Liver (tissue), 9 donors: ENCODE measurements around the gene IL18BP. TPM values are rescaled to one million over a fixed set of nuclear protein-coding genes. Genes with fewer than 3 reads are reported as not detected.

ENCODE experiments used
- DNase-seq: peaks from one replicate; pipeline ENCODE4 v3.0.0-alpha.2; 2017; ENCODE audit warnings: low spot score
- H3K27ac ChIP-seq, 2 donors: one replicate each; pipeline ENCODE4 v1.7.0; 2013; ENCODE audit warnings: inconsistent platforms in 2 of 2, low read length in 2 of 2, control low read depth in 1 of 2, low read depth in 1 of 2, mild to moderate bottlenecking in 1 of 2
- H3K27me3 ChIP-seq, 4 donors: one replicate each; pipeline versions ENCODE4 v1.6.1 to v1.7.0; 2013; ENCODE audit warnings: low read length in 3 of 4, inconsistent platforms in 1 of 4, mild to moderate bottlenecking in 1 of 4, moderate library complexity in 1 of 4; ENCODE audit not compliant: control insufficient read depth in 4 of 4, insufficient read depth in 4 of 4
- H3K36me3 ChIP-seq, 4 donors: one replicate each; pipeline versions ENCODE4 v1.6.1 to v1.7.0; 2013; ENCODE audit warnings: low read length in 3 of 4, mild to moderate bottlenecking in 3 of 4, low read depth in 1 of 4, moderate library complexity in 1 of 4; ENCODE audit not compliant: control insufficient read depth in 4 of 4, insufficient read depth in 3 of 4
- H3K4me1 ChIP-seq, 4 donors: one replicate each; pipeline versions ENCODE4 v1.6.1 to v1.7.0; 2013; ENCODE audit warnings: low read length in 3 of 4, mild to moderate bottlenecking in 3 of 4, moderate library complexity in 1 of 4; ENCODE audit not compliant: control insufficient read depth in 4 of 4, insufficient read depth in 4 of 4
- H3K4me3 ChIP-seq, 3 donors: one replicate each; pipeline versions ENCODE4 v1.6.1 to v1.7.0; 2013; ENCODE audit warnings: low read length in 3 of 3, control low read depth in 1 of 3, low read depth in 1 of 3, mild to moderate bottlenecking in 1 of 3
- H3K9ac ChIP-seq, 2 donors: one replicate each; pipeline ENCODE4 v1.7.0; 2013; ENCODE audit warnings: low read length in 2 of 2, mild to moderate bottlenecking in 2 of 2, moderate library complexity in 2 of 2, control low read depth in 1 of 2, low read depth in 1 of 2
- H3K9me3 ChIP-seq, 4 donors: one replicate each; pipeline versions ENCODE4 v1.6.1 to v1.7.0; 2013; ENCODE audit warnings: low read length in 3 of 4; ENCODE audit not compliant: control insufficient read depth in 4 of 4
- ATF3 ChIP-seq: IDR thresholded peaks from 2 replicates; pipeline ENCODE4 v1.6.1; 2016; ENCODE audit warnings: antibody characterized with exemption
- JUND ChIP-seq, 2 donors: IDR thresholded peaks; 2 replicates each; pipeline ENCODE4 v1.6.1; 2016; ENCODE audit warnings: antibody characterized with exemption in 2 of 2
- NR2F2 ChIP-seq: IDR thresholded peaks from 2 replicates; pipeline ENCODE4 v1.6.1; 2016; ENCODE audit warnings: antibody characterized with exemption
- RXRA ChIP-seq, 2 donors: IDR thresholded peaks; 2 replicates each; pipeline ENCODE4 v1.6.1; 2017 to 2018; ENCODE audit warnings: antibody characterized with exemption in 2 of 2, mild to moderate bottlenecking in 1 of 2
- SP1 ChIP-seq: IDR thresholded peaks from 2 replicates; pipeline ENCODE4 v1.6.1; 2018; ENCODE audit warnings: antibody characterized with exemption, mild to moderate bottlenecking
- WGBS: extraction: QIAGEN DNeasy Blood & Tissue Kit; methylation state at CpG from one replicate; pipeline ENCODE4 v1.1.7; 2013; 5-methylcytosine and 5-hydroxymethylcytosine counted together
- polyA plus RNA-seq, 2 donors: library from polyadenylated mRNA; stranded (reverse) in 1 of 2; unstranded in 1 of 2; fragments of 200-250 nt in 1 of 2; fragments of >200 nt in 1 of 2; fragmentation: Nextera tagmentation in 1 of 2; extraction: Ambion mirVana in 1 of 2; gene quantifications; one replicate each; pipeline versions ENCODE4 v1.2.1 to v1.2.3, GENCODE V29; 2013 to 2015
- total RNA-seq, 2 donors: library from RNA; depleted of rRNA; stranded (reverse); fragments of >200 nt; gene quantifications; one replicate each; pipeline ENCODE4 v1.2.3, GENCODE V29; 2014
- TF ChIP-seq, protein P1 (sequence below): fragments of 150-350 bp; IDR thresholded peaks from 2 replicates; pipeline ENCODE4 v1.5.1; 2017; ENCODE audit warnings: improper control_type of control experiment, low read depth, low read length; ENCODE audit not compliant: missing input control
- TF ChIP-seq, protein P2 (sequence below): IDR thresholded peaks from 2 replicates; pipeline ENCODE4 v1.6.1; 2016; ENCODE audit warnings: antibody characterized with exemption
- donor health status: healthy.
- donor health status: healthy.
- donor health status: healthy.
- donor health status: healthy.
- donor health status: healthy.

Gene IL18BP
- total and polyA plus RNA-seq, 4 donors, result 2.4 to 6.3 (median 4.3) TPM

DNA sequence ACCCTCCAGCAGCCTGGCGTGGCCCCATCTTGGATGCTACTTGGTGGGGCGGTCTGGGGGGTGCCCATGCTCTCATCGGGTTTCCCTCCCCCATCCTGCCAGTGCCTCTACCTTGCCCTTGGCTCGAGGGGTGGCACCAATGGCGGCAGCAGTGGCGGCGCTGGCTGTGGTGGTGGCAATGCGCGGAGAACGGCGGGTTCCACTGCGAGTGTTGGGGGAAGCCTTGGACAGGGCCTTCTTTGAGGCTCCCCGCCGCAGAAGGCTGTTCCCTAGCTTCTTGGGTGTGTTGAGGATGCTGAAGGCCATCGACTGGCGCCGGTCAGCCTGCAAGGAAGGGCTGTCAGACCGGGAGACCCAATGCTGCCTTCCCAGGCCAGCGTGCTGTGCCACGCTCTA is 5.1 kb downstream of the IL18BP start:
- H3K27ac ChIP-seq, result no peak overlapping the region
- no peak overlapping the region for H3K4me3 ChIP-seq
- H3K9ac ChIP-seq, result no peak overlapping the region
- H3K4me1 ChIP-seq, result peaks cover 2 to 13% (median 8%) of the 10 kb centered on the region in 4 donors
- TF ChIP-seq, protein P1, sequence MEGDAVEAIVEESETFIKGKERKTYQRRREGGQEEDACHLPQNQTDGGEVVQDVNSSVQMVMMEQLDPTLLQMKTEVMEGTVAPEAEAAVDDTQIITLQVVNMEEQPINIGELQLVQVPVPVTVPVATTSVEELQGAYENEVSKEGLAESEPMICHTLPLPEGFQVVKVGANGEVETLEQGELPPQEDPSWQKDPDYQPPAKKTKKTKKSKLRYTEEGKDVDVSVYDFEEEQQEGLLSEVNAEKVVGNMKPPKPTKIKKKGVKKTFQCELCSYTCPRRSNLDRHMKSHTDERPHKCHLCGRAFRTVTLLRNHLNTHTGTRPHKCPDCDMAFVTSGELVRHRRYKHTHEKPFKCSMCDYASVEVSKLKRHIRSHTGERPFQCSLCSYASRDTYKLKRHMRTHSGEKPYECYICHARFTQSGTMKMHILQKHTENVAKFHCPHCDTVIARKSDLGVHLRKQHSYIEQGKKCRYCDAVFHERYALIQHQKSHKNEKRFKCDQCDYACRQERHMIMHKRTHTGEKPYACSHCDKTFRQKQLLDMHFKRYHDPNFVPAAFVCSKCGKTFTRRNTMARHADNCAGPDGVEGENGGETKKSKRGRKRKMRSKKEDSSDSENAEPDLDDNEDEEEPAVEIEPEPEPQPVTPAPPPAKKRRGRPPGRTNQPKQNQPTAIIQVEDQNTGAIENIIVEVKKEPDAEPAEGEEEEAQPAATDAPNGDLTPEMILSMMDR, result no peak
- peaks cover 23 to 74% (median 66%) of the 10 kb centered on the region in 4 donors for H3K36me3 ChIP-seq
- DNase-seq, result no peak
- 94% methylated on average over 20 of the region's 20 CpGs for WGBS
- no peaks in the 10 kb centered on the region for H3K9me3 ChIP-seq
- no peaks in the 10 kb centered on the region for H3K27me3 ChIP-seq

DNA sequence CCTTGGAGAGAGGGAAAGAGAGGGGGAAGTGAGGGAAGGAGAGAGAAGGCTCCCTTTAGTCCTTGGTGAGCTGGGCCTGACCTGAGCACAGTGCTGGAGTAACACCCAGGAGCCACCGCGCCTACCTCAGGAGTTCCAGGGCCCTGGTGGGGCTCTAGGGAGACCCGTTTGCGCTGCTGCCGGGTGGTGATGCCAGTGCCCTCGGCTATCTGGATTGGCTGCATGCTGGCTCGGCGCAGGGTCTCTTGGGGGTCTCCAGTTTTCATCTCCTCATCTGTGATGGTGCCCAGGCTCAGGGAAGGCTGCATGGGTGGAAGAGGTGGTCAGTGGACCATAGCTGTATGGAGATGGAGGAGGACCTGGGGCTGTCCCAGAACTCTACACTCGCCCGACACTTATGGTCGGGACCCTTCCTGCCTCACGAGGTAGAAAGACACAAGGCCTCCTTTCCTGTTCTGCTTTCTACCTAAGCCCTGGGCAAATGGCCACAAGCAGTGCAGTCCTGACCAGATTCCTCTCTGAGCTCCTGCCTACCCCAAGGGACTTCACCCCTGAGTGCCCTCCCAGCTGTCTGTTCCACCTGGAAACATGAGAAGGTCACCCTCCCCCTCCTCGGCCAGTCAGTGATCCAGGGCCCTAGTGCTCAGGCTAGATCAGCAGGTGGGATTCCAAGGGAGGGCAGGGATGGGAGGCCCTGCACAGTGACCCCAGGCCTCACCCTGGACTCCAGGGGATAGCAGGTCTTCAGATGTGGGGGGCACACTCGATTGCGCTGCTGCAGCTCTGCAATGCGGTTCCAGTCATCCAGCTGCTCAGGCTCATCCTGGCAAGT is 6.0 kb downstream of the IL18BP start:
- Histone ChIP-seq H3K4me3 (no peak overlapping the region), H3K36me3 (peaks cover 24 to 81% (median 72%) of the 10 kb centered on the region in 4 donors), H3K27me3 (no peaks in the 10 kb centered on the region), H3K27ac (no peak overlapping the region), H3K4me1 (peaks cover 0 to 5% (median 2%) of the 10 kb centered on the region in 4 donors), H3K9me3 (no peaks in the 10 kb centered on the region), H3K9ac (no peak overlapping the region)
- 95% methylated on average over 16 of the region's 16 CpGs for WGBS
- TF ChIP-seq NR2F2 (no peak), ATF3 (no peak), JUND (IDR thresholded peaks at IDR 0.05) (no peak), SP1 (no peak), RXRA (IDR thresholded peaks at IDR 0.05) (no peak)
- TF ChIP-seq, protein P1, result no peak
- TF ChIP-seq, protein P2, sequence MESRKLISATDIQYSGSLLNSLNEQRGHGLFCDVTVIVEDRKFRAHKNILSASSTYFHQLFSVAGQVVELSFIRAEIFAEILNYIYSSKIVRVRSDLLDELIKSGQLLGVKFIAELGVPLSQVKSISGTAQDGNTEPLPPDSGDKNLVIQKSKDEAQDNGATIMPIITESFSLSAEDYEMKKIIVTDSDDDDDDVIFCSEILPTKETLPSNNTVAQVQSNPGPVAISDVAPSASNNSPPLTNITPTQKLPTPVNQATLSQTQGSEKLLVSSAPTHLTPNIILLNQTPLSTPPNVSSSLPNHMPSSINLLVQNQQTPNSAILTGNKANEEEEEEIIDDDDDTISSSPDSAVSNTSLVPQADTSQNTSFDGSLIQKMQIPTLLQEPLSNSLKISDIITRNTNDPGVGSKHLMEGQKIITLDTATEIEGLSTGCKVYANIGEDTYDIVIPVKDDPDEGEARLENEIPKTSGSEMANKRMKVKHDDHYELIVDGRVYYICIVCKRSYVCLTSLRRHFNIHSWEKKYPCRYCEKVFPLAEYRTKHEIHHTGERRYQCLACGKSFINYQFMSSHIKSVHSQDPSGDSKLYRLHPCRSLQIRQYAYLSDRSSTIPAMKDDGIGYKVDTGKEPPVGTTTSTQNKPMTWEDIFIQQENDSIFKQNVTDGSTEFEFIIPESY, result no peak
- DNase-seq, result no peak
